PC-9 (cell line): Measurements from ENCODE around the gene GFM1.

Source experiments
- EZH2 ChIP-seq: fragments of 200-600 bp; sonication (generic); IDR thresholded peaks from 2 replicates; pipeline ENCODE4 v1.8.0; 2017; ENCODE audit warnings: antibody characterized with exemption, low read depth
- TF ChIP-seq, protein P1 (sequence below): fragments of 200-600 bp; sonication (generic); conservative IDR thresholded peaks from 2 replicates; pipeline ENCODE4 v1.6.1; 2017; ENCODE audit warnings: mixed run types, antibody characterized with exemption, mild to moderate bottlenecking, moderate library complexity

DNA sequence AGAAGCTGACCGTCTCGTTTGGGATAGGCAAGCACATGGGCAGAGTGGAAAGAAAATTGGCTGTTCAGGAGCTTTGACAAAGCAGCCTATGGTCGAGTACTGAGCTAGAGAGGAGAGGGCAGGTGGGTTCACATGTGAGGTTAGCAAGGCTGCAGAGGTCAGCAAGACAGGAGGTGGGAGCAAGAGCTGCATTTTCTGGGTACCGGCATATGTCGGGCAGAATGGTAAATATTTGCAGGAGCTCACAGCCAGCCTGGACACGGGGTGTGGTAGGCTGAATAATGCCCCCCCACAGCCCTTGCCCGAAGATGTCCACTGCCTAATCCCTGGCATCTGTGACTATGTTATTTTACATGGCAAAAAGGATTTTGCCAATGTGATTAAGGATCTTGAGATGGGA lies 79.7 kb downstream of the GFM1 start:
- TF ChIP-seq, protein P1, sequence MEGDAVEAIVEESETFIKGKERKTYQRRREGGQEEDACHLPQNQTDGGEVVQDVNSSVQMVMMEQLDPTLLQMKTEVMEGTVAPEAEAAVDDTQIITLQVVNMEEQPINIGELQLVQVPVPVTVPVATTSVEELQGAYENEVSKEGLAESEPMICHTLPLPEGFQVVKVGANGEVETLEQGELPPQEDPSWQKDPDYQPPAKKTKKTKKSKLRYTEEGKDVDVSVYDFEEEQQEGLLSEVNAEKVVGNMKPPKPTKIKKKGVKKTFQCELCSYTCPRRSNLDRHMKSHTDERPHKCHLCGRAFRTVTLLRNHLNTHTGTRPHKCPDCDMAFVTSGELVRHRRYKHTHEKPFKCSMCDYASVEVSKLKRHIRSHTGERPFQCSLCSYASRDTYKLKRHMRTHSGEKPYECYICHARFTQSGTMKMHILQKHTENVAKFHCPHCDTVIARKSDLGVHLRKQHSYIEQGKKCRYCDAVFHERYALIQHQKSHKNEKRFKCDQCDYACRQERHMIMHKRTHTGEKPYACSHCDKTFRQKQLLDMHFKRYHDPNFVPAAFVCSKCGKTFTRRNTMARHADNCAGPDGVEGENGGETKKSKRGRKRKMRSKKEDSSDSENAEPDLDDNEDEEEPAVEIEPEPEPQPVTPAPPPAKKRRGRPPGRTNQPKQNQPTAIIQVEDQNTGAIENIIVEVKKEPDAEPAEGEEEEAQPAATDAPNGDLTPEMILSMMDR = no peak
- no peak for TF ChIP-seq EZH2
